ENCODE data around the gene C12orf43. TPM values are rescaled to one million over a fixed set of nuclear protein-coding genes. Genes with fewer than 3 reads are reported as not detected.

C12orf43 gene
- total RNA-seq, 2 donors from 2014 or later, result 13.8 to 15.2 TPM

GRCh38 chr12:121030576-121031212, 14.4 kb upstream of the C12orf43 start:
- H3K4me1 ChIP-seq (replicated peaks), result no peaks in the 10 kb centered on the region
- DNase-seq (ENCODE audit: low spot score), result no peak
- no peaks in the 10 kb centered on the region for H3K27me3 ChIP-seq (replicated peaks; ENCODE audit: insufficient read depth)
- TF ChIP-seq POLR2AphosphoS5 (IDR thresholded peaks at IDR 0.05) (no peak), POLR2A (IDR thresholded peaks at IDR 0.05) (no peak), CTCF (IDR thresholded peaks at IDR 0.05) (no peak)
- H3K4me3 ChIP-seq, result no peak overlapping the region
- no peaks in the 10 kb centered on the region for H3K9me3 ChIP-seq
- WGBS, result 61% methylated on average over 10 of the region's 10 CpGs
- intact Hi-C loops (cut with DNase I), result no loop called here
- no peaks in the 10 kb centered on the region for H3K36me3 ChIP-seq
- no peak overlapping the region for H3K27ac ChIP-seq

DNA sequence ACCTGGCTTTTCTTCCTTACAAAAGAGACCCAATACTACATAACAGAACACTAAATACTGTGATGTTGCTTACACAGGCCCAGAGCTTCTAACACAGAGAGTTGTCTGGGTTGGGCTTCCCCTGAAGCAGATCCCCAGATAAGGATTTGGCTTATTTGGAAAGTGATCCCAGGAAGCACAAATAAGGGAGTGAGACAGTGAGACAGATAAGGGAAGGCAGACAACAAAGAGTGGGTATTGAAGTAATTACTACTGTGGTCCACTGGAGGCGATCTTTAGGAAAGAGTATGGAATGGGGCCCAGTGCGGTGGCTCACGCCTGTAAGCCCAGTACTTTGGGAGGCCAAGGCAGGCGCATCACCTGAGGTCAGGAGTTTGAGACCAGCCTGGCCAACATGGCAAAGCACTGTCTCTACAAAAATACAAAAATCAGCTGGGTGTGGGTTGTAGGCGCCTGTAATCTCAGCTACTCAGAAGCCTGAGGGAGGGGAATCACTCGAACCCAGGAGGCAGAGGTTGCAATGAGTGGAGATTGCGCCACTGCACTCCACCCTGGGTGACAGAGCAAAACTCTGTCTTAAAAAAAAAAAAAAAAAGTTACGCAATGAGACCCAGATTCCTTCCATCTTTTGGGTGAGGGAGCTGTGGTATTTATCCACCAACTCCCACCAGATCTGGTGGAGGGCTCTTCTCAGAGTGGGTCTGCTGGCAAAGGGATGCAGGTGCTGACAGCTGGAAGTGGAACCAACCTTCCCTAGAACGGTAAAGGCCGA, 10.2 kb upstream of the C12orf43 start:
- Histone ChIP-seq H3K9me3 (no peaks in the 10 kb centered on the region), H3K27ac (no peak overlapping the region), H3K27me3 (replicated peaks; ENCODE audit: insufficient read depth) (no peaks in the 10 kb centered on the region), H3K36me3 (no peaks in the 10 kb centered on the region), H3K4me1 (replicated peaks) (no peaks in the 10 kb centered on the region), H3K4me3 (no peak overlapping the region)
- no peak for DNase-seq (ENCODE audit: low spot score)
- intact Hi-C loops (cut with DNase I), result no loop called here
- 94% methylated on average over 10 of the region's 10 CpGs for WGBS
- TF ChIP-seq POLR2AphosphoS5 (IDR thresholded peaks at IDR 0.05) (no peak), POLR2A (IDR thresholded peaks at IDR 0.05) (no peak), CTCF (IDR thresholded peaks at IDR 0.05) (no peak)

GRCh38 chr12:121025442-121026226, 9.3 kb upstream of the C12orf43 start:
- DNase-seq (ENCODE audit: low spot score), result no peak
- no peaks in the 10 kb centered on the region for H3K27me3 ChIP-seq (replicated peaks; ENCODE audit: insufficient read depth)
- TF ChIP-seq CTCF (IDR thresholded peaks at IDR 0.05) (no peak), POLR2AphosphoS5 (IDR thresholded peaks at IDR 0.05) (no peak), POLR2A (IDR thresholded peaks at IDR 0.05) (no peak)
- H3K36me3 ChIP-seq, result no peaks in the 10 kb centered on the region
- H3K4me3 ChIP-seq, result no peak overlapping the region
- no peaks in the 10 kb centered on the region for H3K4me1 ChIP-seq (replicated peaks)
- 88% methylated on average over 11 of the region's 11 CpGs for WGBS
- H3K27ac ChIP-seq, result no peak overlapping the region
- no peaks in the 10 kb centered on the region for H3K9me3 ChIP-seq
- intact Hi-C loops (cut with DNase I), result no loop called here

GRCh38 chr12:121023799-121024198, 7.5 kb upstream of the C12orf43 start:
- 64% methylated on average over 8 of the region's 8 CpGs for WGBS
- intact Hi-C loops (cut with DNase I), result no loop called here
- H3K27ac ChIP-seq, result no peak overlapping the region
- TF ChIP-seq CTCF (IDR thresholded peaks at IDR 0.05) (no peak), POLR2AphosphoS5 (IDR thresholded peaks at IDR 0.05) (no peak), POLR2A (IDR thresholded peaks at IDR 0.05) (no peak)
- DNase-seq (ENCODE audit: low spot score), result no peak
- H3K9me3 ChIP-seq, result no peaks in the 10 kb centered on the region
- H3K36me3 ChIP-seq, result no peaks in the 10 kb centered on the region
- no peaks in the 10 kb centered on the region for H3K4me1 ChIP-seq (replicated peaks)
- no peak overlapping the region for H3K4me3 ChIP-seq
- no peaks in the 10 kb centered on the region for H3K27me3 ChIP-seq (replicated peaks; ENCODE audit: insufficient read depth)
